ENCODE data around the gene GRID2. TPM values are rescaled to one million over a fixed set of nuclear protein-coding genes. Genes with fewer than 3 reads are reported as not detected.

GRID2 gene
- total RNA-seq, 1 experiment from 2014 or later, result not detected

DNA sequence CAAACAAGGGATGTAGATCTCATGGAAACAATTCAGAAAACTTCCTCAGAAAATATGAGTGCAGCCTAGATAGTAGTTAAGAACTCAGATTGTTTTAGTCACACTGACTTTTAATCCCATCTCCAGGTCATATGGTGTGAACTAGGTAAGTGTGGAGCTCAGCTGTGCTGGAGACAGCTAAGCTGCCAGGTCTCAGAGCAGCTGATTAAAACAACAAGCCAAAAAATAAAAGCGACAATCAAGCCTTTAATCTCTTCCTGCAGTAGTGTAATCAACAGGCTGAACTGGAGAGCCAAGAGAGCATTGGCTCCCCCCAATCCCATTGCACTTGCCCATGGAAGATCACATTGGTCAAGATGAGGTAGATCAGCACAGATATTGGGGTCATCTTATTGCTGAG is 1426.5 kb downstream of the GRID2 start:
- H3K27ac Mint-ChIP-seq (ENCODE audit: low read depth, unreplicated experiment), result no peak overlapping the region
- no peaks in the 10 kb centered on the region for H3K27me3 Mint-ChIP-seq (ENCODE audit: insufficient read depth, unreplicated experiment)
- H3K4me1 Mint-ChIP-seq (ENCODE audit: insufficient read depth, unreplicated experiment), result no peaks in the 10 kb centered on the region
- intact Hi-C loops (cut with micrococcal nuclease), result no loop called here
- no TSS peak for BruUV-seq (replicated peaks)
- H3K9me3 Mint-ChIP-seq (ENCODE audit: unreplicated experiment), result no peaks in the 10 kb centered on the region
- TF ChIP-seq, protein P1, sequence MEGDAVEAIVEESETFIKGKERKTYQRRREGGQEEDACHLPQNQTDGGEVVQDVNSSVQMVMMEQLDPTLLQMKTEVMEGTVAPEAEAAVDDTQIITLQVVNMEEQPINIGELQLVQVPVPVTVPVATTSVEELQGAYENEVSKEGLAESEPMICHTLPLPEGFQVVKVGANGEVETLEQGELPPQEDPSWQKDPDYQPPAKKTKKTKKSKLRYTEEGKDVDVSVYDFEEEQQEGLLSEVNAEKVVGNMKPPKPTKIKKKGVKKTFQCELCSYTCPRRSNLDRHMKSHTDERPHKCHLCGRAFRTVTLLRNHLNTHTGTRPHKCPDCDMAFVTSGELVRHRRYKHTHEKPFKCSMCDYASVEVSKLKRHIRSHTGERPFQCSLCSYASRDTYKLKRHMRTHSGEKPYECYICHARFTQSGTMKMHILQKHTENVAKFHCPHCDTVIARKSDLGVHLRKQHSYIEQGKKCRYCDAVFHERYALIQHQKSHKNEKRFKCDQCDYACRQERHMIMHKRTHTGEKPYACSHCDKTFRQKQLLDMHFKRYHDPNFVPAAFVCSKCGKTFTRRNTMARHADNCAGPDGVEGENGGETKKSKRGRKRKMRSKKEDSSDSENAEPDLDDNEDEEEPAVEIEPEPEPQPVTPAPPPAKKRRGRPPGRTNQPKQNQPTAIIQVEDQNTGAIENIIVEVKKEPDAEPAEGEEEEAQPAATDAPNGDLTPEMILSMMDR (IDR thresholded peaks at IDR 0.05; ENCODE audit: unreplicated experiment), result no peak
- POLR2A ChIA-PET, result no interaction called here
- CTCF ChIA-PET, result interaction anchor here (0.6 kb wide), 1 partner anchor 1097 kb away, joined by 6 read pairs; no protein-coding TSS in a partner anchor
- H3K4me3 Mint-ChIP-seq (ENCODE audit: unreplicated experiment), result no peak overlapping the region
- no peaks in the 10 kb centered on the region for H3K36me3 Mint-ChIP-seq (ENCODE audit: insufficient read depth, unreplicated experiment)
- DNase-seq (ENCODE audit: unreplicated experiment), result no peak

DNA sequence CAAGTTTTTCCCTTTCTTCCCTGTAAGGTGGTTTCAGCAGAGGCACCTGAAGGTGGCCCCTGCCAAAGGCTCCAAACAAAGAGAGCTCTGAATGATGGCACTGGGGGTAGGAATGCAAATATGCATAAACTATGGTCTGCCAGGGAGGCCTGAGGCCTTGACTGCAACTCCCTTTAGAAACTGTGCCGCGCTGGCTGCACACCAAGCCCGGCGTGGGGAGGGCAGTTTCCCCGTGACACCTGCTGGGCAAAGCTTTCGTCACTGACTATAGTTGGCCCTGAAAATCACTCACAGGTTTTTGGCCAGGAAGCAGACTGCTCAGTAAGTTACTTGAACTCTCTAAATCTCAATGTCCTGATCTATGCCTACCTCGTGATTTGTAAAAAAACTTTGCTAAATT is 1427.0 kb downstream of the GRID2 start:
- POLR2A ChIA-PET, result no interaction called here
- H3K27me3 Mint-ChIP-seq (ENCODE audit: insufficient read depth, unreplicated experiment), result no peaks in the 10 kb centered on the region
- no TSS peak for BruUV-seq (replicated peaks)
- CTCF ChIA-PET, result interaction anchor here (0.6 to 1.2 kb wide), 2 partner anchors 13 to 1097 kb away, joined by 5 to 6 read pairs; no protein-coding TSS in a partner anchor
- H3K27ac Mint-ChIP-seq (ENCODE audit: low read depth, unreplicated experiment), result no peak overlapping the region
- H3K36me3 Mint-ChIP-seq (ENCODE audit: insufficient read depth, unreplicated experiment), result no peaks in the 10 kb centered on the region
- TF ChIP-seq, protein P1 (IDR thresholded peaks at IDR 0.05; ENCODE audit: unreplicated experiment), result no peak
- H3K4me3 Mint-ChIP-seq (ENCODE audit: unreplicated experiment), result no peak overlapping the region
- intact Hi-C loops (cut with micrococcal nuclease), result no loop called here
- H3K4me1 Mint-ChIP-seq (ENCODE audit: insufficient read depth, unreplicated experiment), result no peaks in the 10 kb centered on the region
- no peak for DNase-seq (ENCODE audit: unreplicated experiment)
- no peaks in the 10 kb centered on the region for H3K9me3 Mint-ChIP-seq (ENCODE audit: unreplicated experiment)

DNA sequence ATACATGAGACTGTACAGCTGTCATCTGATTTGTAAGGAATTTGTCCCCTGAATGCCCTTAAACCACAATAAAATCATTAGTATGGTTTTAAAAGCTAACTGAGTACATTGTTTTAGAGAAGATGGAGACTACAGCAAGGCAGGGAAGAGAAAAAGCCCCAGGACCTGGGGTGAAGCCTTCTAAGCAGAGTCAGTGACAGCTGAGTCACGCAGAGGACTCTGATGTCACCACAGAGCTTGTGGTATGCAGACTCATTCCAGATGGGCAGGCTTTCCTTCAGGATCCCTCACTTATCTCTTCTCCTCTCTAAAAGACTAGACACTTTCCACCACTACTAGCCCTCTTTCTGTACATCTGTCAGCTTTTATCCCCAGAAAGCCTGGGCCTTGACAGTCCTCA is 1427.7 kb downstream of the GRID2 start:
- ChIA-PET POLR2A (no interaction called here), CTCF (interaction anchor here (1.2 kb wide), 1 partner anchor 12 kb away, joined by 5 read pairs; no protein-coding TSS in a partner anchor)
- no peaks in the 10 kb centered on the region for H3K9me3 Mint-ChIP-seq (ENCODE audit: unreplicated experiment)
- no peak for DNase-seq (ENCODE audit: unreplicated experiment)
- H3K27me3 Mint-ChIP-seq (ENCODE audit: insufficient read depth, unreplicated experiment), result no peaks in the 10 kb centered on the region
- H3K4me3 Mint-ChIP-seq (ENCODE audit: unreplicated experiment), result no peak overlapping the region
- intact Hi-C loops (cut with micrococcal nuclease), result no loop called here
- no peaks in the 10 kb centered on the region for H3K36me3 Mint-ChIP-seq (ENCODE audit: insufficient read depth, unreplicated experiment)
- no peaks in the 10 kb centered on the region for H3K4me1 Mint-ChIP-seq (ENCODE audit: insufficient read depth, unreplicated experiment)
- no peak overlapping the region for H3K27ac Mint-ChIP-seq (ENCODE audit: low read depth, unreplicated experiment)
- TF ChIP-seq, protein P1 (IDR thresholded peaks at IDR 0.05; ENCODE audit: unreplicated experiment), result no peak
- no TSS peak for BruUV-seq (replicated peaks)

DNA sequence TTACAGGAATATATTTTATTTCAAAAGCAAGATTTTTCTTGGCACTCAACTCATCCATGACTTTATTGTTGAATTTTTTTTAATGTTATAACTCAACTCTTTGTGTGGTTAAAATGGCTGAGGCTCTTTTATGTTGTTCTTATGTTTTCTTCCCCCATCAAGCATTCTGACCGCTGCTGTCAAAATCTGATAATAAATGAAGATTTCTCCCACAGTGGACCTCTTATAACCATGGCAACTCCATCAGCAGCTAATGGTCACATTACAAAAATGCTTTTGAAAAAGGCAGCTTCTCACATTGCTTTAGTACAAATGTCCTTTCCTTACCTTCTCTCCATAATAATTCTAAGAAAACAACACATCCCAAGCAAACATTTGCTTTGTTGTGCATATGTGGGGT is 1428.7 kb downstream of the GRID2 start:
- TF ChIP-seq, protein P1 (IDR thresholded peaks at IDR 0.05; ENCODE audit: unreplicated experiment), result no peak
- H3K36me3 Mint-ChIP-seq (ENCODE audit: insufficient read depth, unreplicated experiment), result no peaks in the 10 kb centered on the region
- ChIA-PET POLR2A (interaction anchor here (0.6 to 0.7 kb wide), 2 partner anchors 8 to 17 kb away, joined by 3 to 5 read pairs; no protein-coding TSS in a partner anchor), CTCF (no interaction called here)
- intact Hi-C loops (cut with micrococcal nuclease), result no loop called here
- no TSS peak for BruUV-seq (replicated peaks)
- H3K27ac Mint-ChIP-seq (ENCODE audit: low read depth, unreplicated experiment), result no peak overlapping the region
- no peaks in the 10 kb centered on the region for H3K9me3 Mint-ChIP-seq (ENCODE audit: unreplicated experiment)
- DNase-seq (ENCODE audit: unreplicated experiment), result no peak
- H3K27me3 Mint-ChIP-seq (ENCODE audit: insufficient read depth, unreplicated experiment), result no peaks in the 10 kb centered on the region
- H3K4me3 Mint-ChIP-seq (ENCODE audit: unreplicated experiment), result no peak overlapping the region
- H3K4me1 Mint-ChIP-seq (ENCODE audit: insufficient read depth, unreplicated experiment), result no peaks in the 10 kb centered on the region

All from MCF 10A (cell line).